ENCODE results near the gene FHOD3.

The FHOD3 gene

DNA sequence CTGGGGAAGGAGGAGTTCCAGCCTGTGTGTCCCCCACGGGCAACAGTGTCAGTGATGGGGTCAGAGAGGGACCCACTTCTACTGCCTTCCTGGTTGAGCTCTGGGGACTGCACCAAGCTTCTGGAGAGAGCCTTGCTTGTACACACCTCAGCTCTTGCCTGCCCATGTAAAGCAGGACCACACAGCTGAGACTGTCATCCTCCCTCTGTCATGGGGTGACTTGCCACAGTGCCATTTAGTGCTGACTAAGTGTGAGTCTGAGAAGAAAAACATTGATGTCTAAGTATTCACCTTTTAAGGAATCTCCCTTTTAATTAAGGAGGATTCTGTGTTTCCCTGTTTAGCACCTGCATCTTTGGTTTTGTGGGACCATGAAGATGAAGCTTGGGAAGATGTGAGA lies 159.1 kb downstream of the FHOD3 start:
- H2BK15ac ChIP-seq (replicated peaks; ENCODE audit: low read depth): no peak overlapping the region
- H2AK5ac ChIP-seq (ENCODE audit: low read length): peak overlapping the region; percentile 67
- no peak overlapping the region for H3K18ac ChIP-seq (ENCODE audit: low read length)
- no peak overlapping the region for H3K23ac ChIP-seq (ENCODE audit: low read length)
- no peak overlapping the region for H3K4me2 ChIP-seq (ENCODE audit: low read length)
- H3K36me3 ChIP-seq (ENCODE audit: control insufficient read depth, insufficient read depth, low read length): no peaks in the 10 kb centered on the region
- no CpG with 5 or more reads among the region's 1 CpG for WGBS (ENCODE audit: extremely low coverage, insufficient coverage, low lambda C conversion rate)
- H4K5ac ChIP-seq (ENCODE audit: low read length): peak overlapping the region; percentile 21
- no peak overlapping the region for H3K9ac ChIP-seq (ENCODE audit: low read length)
- H3K4me3 ChIP-seq (ENCODE audit: low read length): no peak overlapping the region
- no peak overlapping the region for H4K8ac ChIP-seq (ENCODE audit: low read depth, low read length)
- peak overlapping the region; percentile 74 for H3K4ac ChIP-seq (ENCODE audit: low read depth, low read length)
- H2BK5ac ChIP-seq (ENCODE audit: low read length): peak overlapping the region; percentile 95
- DNase-seq: no peak
- peaks cover 8% of the 10 kb centered on the region for H3K4me1 ChIP-seq (ENCODE audit: control insufficient read depth, low read depth, low read length)
- H3K79me1 ChIP-seq (ENCODE audit: low read length): no peaks in the 10 kb centered on the region
- no peak overlapping the region for H2BK120ac ChIP-seq (ENCODE audit: low read depth, low read length)
- no peak overlapping the region for H3K27ac ChIP-seq (ENCODE audit: low read depth, low read length)
- H3K56ac ChIP-seq (ENCODE audit: low read length): peak overlapping the region; percentile 74
- no peaks in the 10 kb centered on the region for H3K79me2 ChIP-seq (ENCODE audit: control insufficient read depth, insufficient read depth, low read length)
- H3K27me3 ChIP-seq (ENCODE audit: insufficient read depth, low read length, poor library complexity): no peaks in the 10 kb centered on the region

DNA sequence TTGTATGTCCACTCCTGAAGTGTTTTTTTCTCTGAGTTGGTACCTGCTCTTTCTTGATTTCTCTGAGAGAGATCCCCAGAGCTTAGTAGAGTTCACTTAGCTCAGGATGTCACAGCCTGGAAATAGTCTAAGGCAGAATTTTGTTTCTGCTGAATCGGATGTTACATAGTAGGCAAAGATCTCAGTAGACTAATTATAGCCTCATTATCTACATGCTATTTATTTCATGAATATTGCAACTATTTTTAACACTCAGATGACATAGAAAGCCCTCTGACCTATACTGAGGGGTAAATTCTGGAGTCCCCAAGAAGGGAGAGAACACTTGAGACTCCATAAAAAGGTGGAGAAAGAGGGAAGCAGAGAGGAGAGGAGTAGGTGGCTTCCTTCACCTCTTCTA lies 160.2 kb downstream of the FHOD3 start:
- no peak overlapping the region for H2BK5ac ChIP-seq (ENCODE audit: low read length)
- no peak overlapping the region for H3K4me2 ChIP-seq (ENCODE audit: low read length)
- no peaks in the 10 kb centered on the region for H3K79me2 ChIP-seq (ENCODE audit: control insufficient read depth, insufficient read depth, low read length)
- no peak for DNase-seq
- H3K4me3 ChIP-seq (ENCODE audit: low read length): no peak overlapping the region
- no peak overlapping the region for H2BK120ac ChIP-seq (ENCODE audit: low read depth, low read length)
- peaks cover 8% of the 10 kb centered on the region for H3K4me1 ChIP-seq (ENCODE audit: control insufficient read depth, low read depth, low read length)
- H3K9ac ChIP-seq (ENCODE audit: low read length): no peak overlapping the region
- H3K27ac ChIP-seq (ENCODE audit: low read depth, low read length): no peak overlapping the region
- H2BK15ac ChIP-seq (replicated peaks; ENCODE audit: low read depth): no peak overlapping the region
- no peak overlapping the region for H2AK5ac ChIP-seq (ENCODE audit: low read length)
- H3K18ac ChIP-seq (ENCODE audit: low read length): no peak overlapping the region
- H3K56ac ChIP-seq (ENCODE audit: low read length): no peak overlapping the region
- no peaks in the 10 kb centered on the region for H3K79me1 ChIP-seq (ENCODE audit: low read length)
- no peak overlapping the region for H3K4ac ChIP-seq (ENCODE audit: low read depth, low read length)
- H3K36me3 ChIP-seq (ENCODE audit: control insufficient read depth, insufficient read depth, low read length): no peaks in the 10 kb centered on the region
- H3K23ac ChIP-seq (ENCODE audit: low read length): no peak overlapping the region
- no peak overlapping the region for H4K8ac ChIP-seq (ENCODE audit: low read depth, low read length)
- WGBS (ENCODE audit: extremely low coverage, insufficient coverage, low lambda C conversion rate): no CpG with 5 or more reads among the region's 1 CpG
- H3K27me3 ChIP-seq (ENCODE audit: insufficient read depth, low read length, poor library complexity): no peaks in the 10 kb centered on the region
- H4K5ac ChIP-seq (ENCODE audit: low read length): no peak overlapping the region

DNA sequence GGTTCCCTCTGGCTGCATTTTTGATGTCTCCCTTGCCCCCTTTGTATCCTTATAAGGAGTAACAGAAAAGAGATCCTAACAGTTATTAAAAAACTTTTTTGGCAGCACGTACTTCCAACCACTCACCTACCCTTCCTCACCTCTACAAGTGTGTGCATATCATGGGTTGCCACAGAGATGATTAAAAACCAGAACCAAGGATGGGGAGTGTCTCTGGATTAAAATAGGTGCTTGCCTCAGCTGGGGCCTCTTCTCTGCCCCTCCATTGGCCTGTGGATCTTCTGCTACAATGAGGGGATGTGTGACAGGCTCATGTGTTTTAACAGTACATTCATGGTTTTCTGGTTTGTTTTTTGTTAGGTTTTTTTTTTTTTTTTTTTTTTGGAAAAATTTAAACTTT lies 160.8 kb downstream of the FHOD3 start:
- Histone ChIP-seq H3K18ac (ENCODE audit: low read length) (no peak overlapping the region), H3K36me3 (ENCODE audit: control insufficient read depth, insufficient read depth, low read length) (no peaks in the 10 kb centered on the region), H4K5ac (ENCODE audit: low read length) (no peak overlapping the region), H3K4me2 (ENCODE audit: low read length) (no peak overlapping the region), H3K27ac (ENCODE audit: low read depth, low read length) (no peak overlapping the region), H3K27me3 (ENCODE audit: insufficient read depth, low read length, poor library complexity) (no peaks in the 10 kb centered on the region), H3K4me3 (ENCODE audit: low read length) (no peak overlapping the region), H2BK5ac (ENCODE audit: low read length) (no peak overlapping the region), H3K9ac (ENCODE audit: low read length) (no peak overlapping the region), H3K4me1 (ENCODE audit: control insufficient read depth, low read depth, low read length) (peaks cover 8% of the 10 kb centered on the region), H3K56ac (ENCODE audit: low read length) (no peak overlapping the region), H2BK120ac (ENCODE audit: low read depth, low read length) (no peak overlapping the region), H3K79me2 (ENCODE audit: control insufficient read depth, insufficient read depth, low read length) (no peaks in the 10 kb centered on the region), H3K23ac (ENCODE audit: low read length) (no peak overlapping the region), H3K4ac (ENCODE audit: low read depth, low read length) (no peak overlapping the region), H3K79me1 (ENCODE audit: low read length) (no peaks in the 10 kb centered on the region), H2BK15ac (replicated peaks; ENCODE audit: low read depth) (no peak overlapping the region), H2AK5ac (ENCODE audit: low read length) (no peak overlapping the region), H4K8ac (ENCODE audit: low read depth, low read length) (no peak overlapping the region)
- no peak for DNase-seq
- no CpG with 5 or more reads among the region's 1 CpG for WGBS (ENCODE audit: extremely low coverage, insufficient coverage, low lambda C conversion rate)

GRCh38 chr18:36459203-36459602 lies 161.7 kb downstream of the FHOD3 start:
- no peak overlapping the region for H3K9ac ChIP-seq (ENCODE audit: low read length)
- no peak overlapping the region for H4K5ac ChIP-seq (ENCODE audit: low read length)
- H2BK5ac ChIP-seq (ENCODE audit: low read length): no peak overlapping the region
- DNase-seq: no peak
- H3K27me3 ChIP-seq (ENCODE audit: insufficient read depth, low read length, poor library complexity): no peaks in the 10 kb centered on the region
- H2AK5ac ChIP-seq (ENCODE audit: low read length): no peak overlapping the region
- no peak overlapping the region for H3K23ac ChIP-seq (ENCODE audit: low read length)
- no peak overlapping the region for H3K56ac ChIP-seq (ENCODE audit: low read length)
- peaks cover 8% of the 10 kb centered on the region for H3K4me1 ChIP-seq (ENCODE audit: control insufficient read depth, low read depth, low read length)
- no peaks in the 10 kb centered on the region for H3K36me3 ChIP-seq (ENCODE audit: control insufficient read depth, insufficient read depth, low read length)
- no peak overlapping the region for H3K4me3 ChIP-seq (ENCODE audit: low read length)
- H4K8ac ChIP-seq (ENCODE audit: low read depth, low read length): no peak overlapping the region
- no peak overlapping the region for H3K18ac ChIP-seq (ENCODE audit: low read length)
- no peaks in the 10 kb centered on the region for H3K79me1 ChIP-seq (ENCODE audit: low read length)
- no CpG with 5 or more reads among the region's 4 CpGs for WGBS (ENCODE audit: extremely low coverage, insufficient coverage, low lambda C conversion rate)
- no peak overlapping the region for H3K4me2 ChIP-seq (ENCODE audit: low read length)
- H3K27ac ChIP-seq (ENCODE audit: low read depth, low read length): no peak overlapping the region
- no peaks in the 10 kb centered on the region for H3K79me2 ChIP-seq (ENCODE audit: control insufficient read depth, insufficient read depth, low read length)
- no peak overlapping the region for H2BK120ac ChIP-seq (ENCODE audit: low read depth, low read length)
- no peak overlapping the region for H3K4ac ChIP-seq (ENCODE audit: low read depth, low read length)
- no peak overlapping the region for H2BK15ac ChIP-seq (replicated peaks; ENCODE audit: low read depth)

GRCh38 chr18:36459786-36460185 lies 162.3 kb downstream of the FHOD3 start:
- no CpG with 5 or more reads among the region's 3 CpGs for WGBS (ENCODE audit: extremely low coverage, insufficient coverage, low lambda C conversion rate)
- peaks cover 8% of the 10 kb centered on the region for H3K4me1 ChIP-seq (ENCODE audit: control insufficient read depth, low read depth, low read length)

GRCh38 chr18:36460324-36460850 lies 162.9 kb downstream of the FHOD3 start:
- Histone ChIP-seq H2AK5ac (ENCODE audit: low read length) (no peak overlapping the region), H3K36me3 (ENCODE audit: control insufficient read depth, insufficient read depth, low read length) (no peaks in the 10 kb centered on the region), H3K4me2 (ENCODE audit: low read length) (no peak overlapping the region), H2BK5ac (ENCODE audit: low read length) (no peak overlapping the region), H4K5ac (ENCODE audit: low read length) (no peak overlapping the region), H3K4ac (ENCODE audit: low read depth, low read length) (no peak overlapping the region), H3K4me1 (ENCODE audit: control insufficient read depth, low read depth, low read length) (peaks cover 9% of the 10 kb centered on the region), H3K27me3 (ENCODE audit: insufficient read depth, low read length, poor library complexity) (no peaks in the 10 kb centered on the region), H3K4me3 (ENCODE audit: low read length) (no peak overlapping the region), H2BK15ac (replicated peaks; ENCODE audit: low read depth) (no peak overlapping the region), H2BK120ac (ENCODE audit: low read depth, low read length) (no peak overlapping the region), H3K79me2 (ENCODE audit: control insufficient read depth, insufficient read depth, low read length) (no peaks in the 10 kb centered on the region), H3K23ac (ENCODE audit: low read length) (no peak overlapping the region), H3K79me1 (ENCODE audit: low read length) (no peaks in the 10 kb centered on the region), H3K27ac (ENCODE audit: low read depth, low read length) (no peak overlapping the region), H3K18ac (ENCODE audit: low read length) (no peak overlapping the region), H3K56ac (ENCODE audit: low read length) (no peak overlapping the region), H4K8ac (ENCODE audit: low read depth, low read length) (no peak overlapping the region), H3K9ac (ENCODE audit: low read length) (no peak overlapping the region)
- WGBS (ENCODE audit: extremely low coverage, insufficient coverage, low lambda C conversion rate): no CpG with 5 or more reads among the region's 2 CpGs
- DNase-seq: no peak

More at GRCh38 chr18:36459786-36460185, 162.3 kb downstream of the FHOD3 start:
- H3K9ac ChIP-seq (ENCODE audit: low read length): no peak overlapping the region
- H3K56ac ChIP-seq (ENCODE audit: low read length): no peak overlapping the region
- H3K27me3 ChIP-seq (ENCODE audit: insufficient read depth, low read length, poor library complexity): no peaks in the 10 kb centered on the region
- H3K27ac ChIP-seq (ENCODE audit: low read depth, low read length): no peak overlapping the region
- H2BK5ac ChIP-seq (ENCODE audit: low read length): no peak overlapping the region
- H3K79me2 ChIP-seq (ENCODE audit: control insufficient read depth, insufficient read depth, low read length): no peaks in the 10 kb centered on the region
- no peaks in the 10 kb centered on the region for H3K36me3 ChIP-seq (ENCODE audit: control insufficient read depth, insufficient read depth, low read length)
- H3K4me3 ChIP-seq (ENCODE audit: low read length): no peak overlapping the region
- H2AK5ac ChIP-seq (ENCODE audit: low read length): no peak overlapping the region
- no peak overlapping the region for H3K18ac ChIP-seq (ENCODE audit: low read length)
- no peak overlapping the region for H3K4me2 ChIP-seq (ENCODE audit: low read length)
- H2BK15ac ChIP-seq (replicated peaks; ENCODE audit: low read depth): no peak overlapping the region
- no peak overlapping the region for H3K23ac ChIP-seq (ENCODE audit: low read length)
- DNase-seq: no peak
- H3K4ac ChIP-seq (ENCODE audit: low read depth, low read length): no peak overlapping the region
- no peak overlapping the region for H2BK120ac ChIP-seq (ENCODE audit: low read depth, low read length)
- no peaks in the 10 kb centered on the region for H3K79me1 ChIP-seq (ENCODE audit: low read length)
- no peak overlapping the region for H4K5ac ChIP-seq (ENCODE audit: low read length)
- no peak overlapping the region for H4K8ac ChIP-seq (ENCODE audit: low read depth, low read length)
